AG04449 (cell line): ENCODE data around the gene RTP5.
"Not testable (repeated sequence)": the region's sequence is repeated elsewhere in the genome, so short reads cannot be mapped to it uniquely, and the experiment has no call there.

Experiments used
- CTCF ChIA-PET: fragments of 350-600 bp; formaldehyde crosslinking; extraction: SDS; loops from one replicate; lab custom pipeline; 2021; ENCODE audit warnings: antibody characterized with exemption; lab: Yijun Ruan, JAX
- POLR2A ChIA-PET: fragments of 400-600, 350-600 bp; formaldehyde crosslinking; extraction: SDS; loops from one replicate; lab custom pipeline; 2020; ENCODE audit warnings: antibody characterized with exemption, inconsistent platforms; lab: Yijun Ruan, JAX
- DNase-seq: peaks from one replicate; pipeline ENCODE4 v3.0.0-alpha.2; 2010; ENCODE audit warnings: low read depth, low spot score
- H3K4me3 ChIP-seq: 2 replicates; pipeline ENCODE4 v1.5.1; 2011; ENCODE audit warnings: low read depth, mild to moderate bottlenecking, control low read depth, low read length
- CTCF ChIP-seq: IDR thresholded peaks from one replicate; pipeline ENCODE4 v1.5.1; 2011; ENCODE audit warnings: mild to moderate bottlenecking, moderate library complexity, low read length, control low read depth, inconsistent platforms; ENCODE audit not compliant: insufficient read depth; ENCODE audit errors: missing control alignments

RTP5 gene

GRCh38 chr2:241827394-241827793, 42.1 kb upstream of the RTP5 start:
- ChIA-PET CTCF (no interaction called here), POLR2A (no interaction called here)
- DNase-seq, result no peak
- TF ChIP-seq CTCF, result no peak
- no peak overlapping the region for H3K4me3 ChIP-seq

- ChIA-PET CTCF (no interaction called here), POLR2A (no interaction called here)
- no peak for TF ChIP-seq CTCF
- H3K4me3 ChIP-seq, result no peak overlapping the region
- peak; percentile 33 for DNase-seq
Observed at GRCh38 chr2:241833101-241833663, 36.3 kb upstream of the RTP5 start.

- CTCF ChIA-PET, DNase-seq, POLR2A ChIA-PET, H3K4me3 ChIP-seq: not testable (repeated sequence)
Observed at GRCh38 chr2:241833756-241834526, 35.6 kb upstream of the RTP5 start.

- ChIA-PET CTCF (interaction anchor here (1.2 kb wide), 1 partner anchor 44 kb away, joined by 3 read pairs; no protein-coding TSS in a partner anchor), POLR2A (no interaction called here)
- TF ChIP-seq CTCF, result no peak
- H3K4me3 ChIP-seq, result no peak overlapping the region
- no peak for DNase-seq
Observed at GRCh38 chr2:241834527-241835210, 34.9 kb upstream of the RTP5 start.

GRCh38 chr2:241835611-241836010, 33.9 kb upstream of the RTP5 start:
- DNase-seq, result no peak
- no peak overlapping the region for H3K4me3 ChIP-seq
- POLR2A ChIA-PET, result no interaction called here
- no peak for TF ChIP-seq CTCF
- CTCF ChIA-PET, result interaction anchor here (1.2 kb wide), 1 partner anchor 43 kb away, joined by 3 read pairs; no protein-coding TSS in a partner anchor

GRCh38 chr2:241836292-241836691, 33.2 kb upstream of the RTP5 start:
- DNase-seq, result no peak
- CTCF ChIA-PET, result interaction anchor here (1.2 kb wide), 1 partner anchor 42 kb away, joined by 3 read pairs; no protein-coding TSS in a partner anchor
- no peak for TF ChIP-seq CTCF
- no peak overlapping the region for H3K4me3 ChIP-seq
- POLR2A ChIA-PET, result no interaction called here
